Sigmoid colon (tissue), 3 donors: Measurements from ENCODE around the gene GRHL1.

Experiments
- CTCF ChIP-seq, 4 experiments: fragments of 450-650 bp in 3 of 4; fragments of 200-600 bp in 1 of 4; IDR thresholded peaks; one replicate each; pipeline ENCODE4 v1.5.1; 2016 to 2019; ENCODE audit warnings: antibody characterized with exemption in 4 of 4, mild to moderate bottlenecking in 3 of 4, moderate library complexity in 2 of 4
- POLR2A ChIP-seq, 2 donors: fragments of 450-650 bp; IDR thresholded peaks; one replicate each; pipeline ENCODE4 v1.6.1; 2016; ENCODE audit warnings: antibody characterized with exemption in 2 of 2, mild to moderate bottlenecking in 2 of 2, moderate library complexity in 2 of 2

GRCh38 chr2:9961013-9961412 is 9.5 kb downstream of the GRHL1 start:
- TF ChIP-seq POLR2A (IDR thresholded peaks at IDR 0.05) = no peak
- no peak for TF ChIP-seq CTCF (IDR thresholded peaks at IDR 0.05)
